ENCODE measurements around the gene SYNE2.
"Not testable (repeated sequence)": the region's sequence is repeated elsewhere in the genome, so short reads cannot be mapped to it uniquely, and the experiment has no call there.

Gene SYNE2

DNA sequence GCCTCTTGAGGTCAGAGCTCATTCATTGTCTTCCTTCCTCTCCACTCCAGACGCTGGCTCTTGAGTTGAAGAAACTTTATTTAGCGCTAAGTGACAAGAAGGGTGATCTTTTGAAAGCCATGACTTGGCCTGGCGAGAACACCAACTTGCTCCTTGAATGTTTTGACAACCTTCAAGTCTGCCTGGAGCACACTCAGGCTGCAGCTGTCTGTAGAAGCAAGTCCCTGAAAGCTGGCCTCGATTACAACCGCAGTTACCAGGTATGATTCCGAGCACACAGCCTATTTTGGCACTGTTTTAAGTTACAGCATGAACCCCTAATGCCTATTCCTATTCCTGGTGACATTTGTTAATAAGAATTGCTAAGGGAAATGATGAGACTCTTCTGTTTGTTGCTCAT is 273.7 kb downstream of the SYNE2 start:
- DNase-seq (ENCODE audit: low spot score): no peak

DNA sequence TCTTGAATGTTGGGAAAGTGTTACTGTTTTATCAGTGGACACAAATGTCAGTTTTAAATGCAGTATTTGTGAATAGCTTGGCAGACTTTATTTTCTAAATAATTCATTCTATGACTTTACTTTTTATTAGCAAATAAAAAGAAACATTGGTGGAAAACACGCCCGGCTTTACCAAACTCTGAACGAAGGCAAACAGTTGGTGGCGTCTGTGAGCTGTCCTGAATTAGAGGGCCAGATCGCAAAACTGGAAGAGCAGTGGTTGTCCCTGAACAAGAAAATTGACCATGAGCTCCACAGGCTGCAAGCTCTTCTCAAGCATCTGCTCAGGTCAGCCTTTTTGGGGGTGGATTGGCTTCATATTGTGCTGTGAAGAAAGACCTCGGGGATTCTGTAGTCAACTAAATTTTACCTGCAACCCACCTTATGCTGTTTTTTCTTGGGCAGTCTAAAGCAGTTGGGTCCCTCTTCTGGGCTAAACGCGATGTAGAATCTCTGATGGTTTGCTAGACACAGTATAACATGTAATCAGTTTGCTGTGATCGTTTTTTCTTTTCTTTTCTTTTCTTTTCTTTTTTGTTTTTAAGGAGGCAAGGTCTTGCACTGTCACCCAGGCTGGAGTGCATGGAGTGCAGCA is 285.0 kb downstream of the SYNE2 start:
- DNase-seq (ENCODE audit: low spot score): peak; percentile 9

DNA sequence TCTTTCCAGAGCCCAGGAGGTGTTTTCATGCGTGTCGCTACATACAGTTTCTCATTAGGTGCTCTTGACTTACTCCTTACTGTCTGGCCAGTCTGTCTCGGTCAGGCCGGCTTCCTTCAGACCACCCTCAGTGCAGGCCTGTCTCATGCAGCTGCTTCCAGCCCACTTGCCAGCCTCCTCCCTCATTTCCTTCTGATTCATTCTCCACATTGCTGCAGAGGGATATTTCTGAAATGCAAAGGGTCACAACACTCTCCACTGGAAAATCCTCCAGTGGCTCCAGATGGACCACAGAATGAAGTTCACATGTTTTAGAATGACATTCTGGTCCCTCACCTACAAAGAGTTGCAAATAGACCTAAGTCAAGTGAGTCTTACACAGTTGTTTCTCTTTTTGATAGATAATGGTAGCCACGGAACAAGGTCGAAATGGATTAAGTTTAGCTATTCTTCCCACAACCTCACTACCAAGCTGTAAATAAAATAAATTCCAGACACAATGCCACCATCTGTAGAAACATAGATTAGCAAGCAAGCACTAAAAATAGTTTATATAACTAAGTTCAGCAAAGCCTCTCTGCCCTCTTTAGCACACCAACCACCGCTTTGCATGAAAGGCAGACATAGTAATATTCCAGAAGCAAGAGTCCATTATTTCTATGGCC is 294.5 kb downstream of the SYNE2 start:
- no peak for DNase-seq (ENCODE audit: low spot score)

DNA sequence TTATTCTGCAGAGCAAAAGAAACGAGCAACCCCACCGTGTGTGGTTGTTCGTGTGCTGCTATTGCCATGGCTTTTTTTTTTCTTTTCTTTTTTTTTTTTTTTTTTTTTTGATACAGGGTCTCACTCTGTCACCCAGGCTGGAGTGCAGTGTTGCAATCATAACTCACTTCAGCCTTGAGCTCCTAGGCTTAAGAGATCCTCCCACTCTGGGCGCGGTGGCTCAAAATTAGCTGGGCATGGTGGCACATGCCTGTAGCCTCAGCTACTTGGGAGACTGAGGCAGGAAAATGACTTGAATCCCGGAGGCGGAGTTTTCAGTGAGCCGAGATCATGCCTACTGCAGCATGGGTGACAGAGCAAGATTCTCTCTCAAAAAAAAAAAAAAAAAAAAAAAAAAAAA is 297.1 kb downstream of the SYNE2 start:
- DNase-seq (ENCODE audit: low spot score): no peak

DNA sequence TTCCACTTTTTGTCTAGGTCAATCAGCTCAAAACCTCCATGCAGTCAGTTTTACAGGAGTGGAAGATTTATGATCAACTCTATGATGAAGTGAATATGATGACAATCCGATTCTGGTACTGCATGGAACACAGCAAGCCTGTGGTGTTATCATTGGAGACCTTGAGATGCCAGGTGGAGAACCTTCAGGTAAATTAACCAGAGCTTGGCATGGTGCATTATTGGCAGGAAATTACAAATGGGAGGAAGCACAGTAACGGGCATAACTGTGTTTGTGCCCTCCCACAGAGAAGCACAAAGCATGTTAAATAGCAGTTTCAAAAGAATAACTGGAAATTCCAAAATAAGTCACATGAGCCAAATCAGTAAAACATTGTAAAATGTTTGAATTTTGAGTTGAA is 305.8 kb downstream of the SYNE2 start:
- no peak for DNase-seq (ENCODE audit: low spot score)

DNA sequence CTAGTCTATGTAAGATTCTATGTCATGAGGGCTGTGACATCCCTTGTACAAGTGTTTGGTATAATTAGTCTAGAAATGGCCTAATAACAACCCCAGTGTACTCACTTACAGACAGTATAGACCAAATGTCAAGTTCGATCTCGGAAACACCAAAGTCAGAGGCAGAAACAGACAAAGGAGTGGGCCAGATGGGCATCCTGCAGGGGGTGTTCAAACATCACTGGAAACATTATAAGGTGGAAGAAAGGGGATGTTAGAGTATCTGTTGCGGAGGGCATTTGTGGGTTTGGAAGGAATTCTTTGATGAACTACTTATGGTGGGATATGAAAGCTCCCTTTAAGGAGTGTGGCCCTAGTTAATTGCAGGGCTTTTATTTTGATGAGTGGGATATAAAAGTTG is 306.8 kb downstream of the SYNE2 start:
- no peak for DNase-seq (ENCODE audit: low spot score)

DNA sequence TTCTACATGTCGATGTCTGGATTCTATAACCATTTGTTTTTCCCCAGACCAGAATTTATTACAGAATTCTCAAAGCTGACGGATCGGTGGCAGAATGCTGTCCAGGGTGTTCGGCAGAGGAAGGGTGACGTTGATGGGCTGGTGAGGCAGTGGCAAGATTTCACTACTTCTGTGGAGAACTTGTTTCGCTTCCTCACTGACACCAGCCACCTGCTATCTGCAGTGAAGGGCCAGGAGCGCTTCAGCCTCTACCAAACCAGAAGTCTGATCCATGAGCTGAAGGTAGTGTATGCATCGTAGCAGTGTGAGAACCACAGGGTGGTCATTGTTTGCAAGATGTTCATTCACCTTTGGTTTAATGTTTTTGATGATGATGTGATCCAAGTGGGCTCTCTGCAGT is 317.4 kb downstream of the SYNE2 start:
- no peak for DNase-seq (ENCODE audit: low spot score)

DNA sequence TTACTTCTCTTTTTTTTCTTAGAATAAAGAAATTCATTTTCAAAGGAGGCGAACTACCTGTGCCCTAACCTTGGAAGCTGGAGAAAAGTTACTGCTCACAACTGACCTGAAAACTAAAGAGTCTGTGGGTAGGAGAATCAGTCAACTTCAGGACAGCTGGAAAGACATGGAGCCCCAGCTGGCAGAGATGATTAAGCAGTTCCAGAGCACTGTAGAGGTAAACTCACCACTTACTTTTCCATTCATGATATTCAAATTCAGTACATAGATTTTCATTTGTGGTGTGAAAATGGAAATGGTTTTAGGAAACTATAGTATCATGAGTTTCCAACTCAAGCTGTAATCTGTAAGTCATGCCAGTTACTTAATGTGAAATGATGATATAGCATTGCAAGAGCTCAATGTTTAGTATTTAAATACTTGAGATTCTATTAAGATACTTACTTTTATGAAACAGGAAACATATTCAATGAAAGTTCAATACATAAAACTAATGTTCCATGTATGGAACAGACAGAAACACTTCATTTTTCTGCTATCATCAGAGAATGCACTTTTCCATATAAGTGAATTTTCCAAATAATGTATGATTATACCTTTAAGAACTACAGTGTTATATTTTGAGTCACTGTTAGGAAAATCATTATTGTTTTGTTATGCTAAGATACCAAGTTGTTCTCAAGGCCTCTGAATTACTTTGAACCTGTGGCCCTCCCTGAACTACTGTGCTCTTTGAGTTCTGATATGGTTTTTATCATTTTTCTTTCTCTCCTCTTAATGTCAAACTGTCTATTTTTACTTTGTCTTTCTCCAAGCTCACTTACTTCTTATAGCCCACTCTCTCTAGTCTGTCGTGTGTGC is 322.3 kb downstream of the SYNE2 start:
- no peak for DNase-seq (ENCODE audit: low spot score)

DNA sequence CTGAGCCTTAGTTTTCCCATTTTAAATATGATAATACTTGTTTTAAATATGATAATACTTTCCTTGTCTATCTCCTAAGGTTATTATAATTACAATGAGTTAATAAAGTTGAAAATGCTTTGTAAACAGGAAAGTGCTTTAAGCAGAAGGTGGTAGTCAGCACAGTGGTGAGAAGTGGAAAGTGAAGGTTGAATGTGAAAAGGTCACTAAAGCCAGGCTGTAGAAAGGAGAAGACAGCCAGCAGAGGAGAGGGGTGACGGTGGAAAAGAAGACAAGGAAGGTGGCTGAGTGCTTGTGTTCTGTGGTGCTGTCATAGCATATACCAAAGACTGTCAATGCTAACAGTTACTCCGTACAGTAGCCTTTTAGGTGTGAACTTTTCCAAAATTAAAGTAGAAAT is 323.5 kb downstream of the SYNE2 start:
- DNase-seq (ENCODE audit: low spot score): no peak

DNA sequence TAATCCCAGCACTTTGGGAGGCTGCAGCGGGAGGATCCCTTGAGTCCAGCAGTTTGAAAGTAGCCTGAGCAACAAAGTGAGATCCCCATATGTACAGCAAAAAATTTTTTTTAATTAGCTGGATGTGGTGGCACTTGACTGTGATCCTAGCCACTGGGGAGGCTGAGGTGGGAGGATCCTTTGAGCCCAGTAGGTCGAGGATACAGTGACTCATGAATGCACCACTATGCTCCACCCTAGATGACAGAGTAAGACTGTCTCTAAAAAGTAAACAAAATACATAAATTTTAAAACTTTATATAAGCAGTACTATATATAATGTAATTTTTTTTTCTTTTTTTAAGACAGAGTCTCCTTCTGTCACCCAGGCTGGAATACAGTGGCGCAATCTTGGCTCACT is 326.0 kb downstream of the SYNE2 start:
- no peak for DNase-seq (ENCODE audit: low spot score)

DNA sequence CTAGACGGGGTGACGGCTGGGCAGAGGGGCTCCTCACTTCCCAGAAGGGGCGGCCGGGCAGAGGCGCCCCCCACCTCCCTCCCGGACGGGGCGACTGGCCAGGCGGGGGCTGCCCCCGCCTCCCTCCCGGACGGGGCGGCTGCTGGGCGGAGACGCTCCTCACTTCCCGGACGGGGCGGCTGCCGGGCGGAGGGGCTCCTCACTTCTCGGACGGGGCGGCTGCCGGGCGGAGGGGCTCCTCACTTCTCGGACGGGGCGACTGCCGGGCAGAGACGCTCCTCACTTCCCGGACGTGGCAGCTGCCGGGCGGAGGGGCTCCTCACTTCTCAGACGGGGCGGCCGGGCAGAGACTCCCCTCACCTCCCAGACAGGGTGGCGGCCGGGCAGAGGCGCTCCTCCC is 330.1 kb downstream of the SYNE2 start:
- DNase-seq (ENCODE audit: low spot score): not testable (repeated sequence)

DNA sequence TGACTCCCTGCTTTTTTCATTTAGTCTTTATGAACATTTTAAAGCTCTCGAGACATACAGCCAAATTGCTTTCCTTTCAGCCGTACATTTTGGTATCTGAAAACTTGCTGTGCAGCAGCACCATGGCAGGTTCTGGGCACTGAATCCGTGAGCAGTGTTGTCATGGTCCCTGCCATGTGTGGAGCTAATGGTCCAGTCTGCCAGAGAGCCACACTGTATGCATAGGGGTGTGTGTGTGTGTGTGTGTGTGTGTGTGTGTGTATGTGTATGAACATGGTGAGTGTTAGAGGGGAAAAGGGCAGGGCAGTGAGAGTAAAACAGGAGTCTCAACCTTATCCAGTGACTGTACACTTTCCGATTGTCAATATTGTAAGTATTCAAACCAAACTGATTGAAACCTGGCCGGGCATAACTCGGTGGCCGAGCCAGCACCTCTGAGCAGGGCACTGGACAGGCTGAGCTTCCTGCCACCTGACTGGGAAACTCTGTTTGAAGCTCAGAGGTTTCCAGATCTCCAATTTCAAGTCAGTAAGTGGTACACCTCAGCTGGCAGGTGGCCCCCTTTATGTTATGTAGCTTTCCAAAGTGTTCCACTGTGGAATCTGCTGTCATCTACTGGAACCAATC is 331.4 kb downstream of the SYNE2 start:
- DNase-seq (ENCODE audit: low spot score): no peak

DNA sequence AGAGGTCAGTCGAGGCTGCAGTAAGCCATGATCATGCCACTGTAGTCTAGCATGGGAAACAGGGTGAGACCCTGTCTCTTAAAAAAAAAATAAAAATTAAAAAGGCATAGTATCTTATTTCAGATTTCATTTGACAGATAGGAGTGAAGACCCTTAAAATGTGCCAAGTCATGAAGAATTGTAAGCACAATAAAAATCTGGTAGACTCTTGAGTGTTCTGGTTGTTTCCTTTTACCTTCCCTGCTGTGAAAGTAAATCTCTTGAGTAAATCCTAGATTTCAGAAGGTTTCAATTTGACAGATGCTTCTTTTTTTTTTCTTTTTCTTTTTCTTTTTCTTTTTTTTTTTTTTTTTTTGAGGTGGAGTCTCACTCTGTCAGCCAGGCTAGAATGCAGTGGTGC is 332.4 kb downstream of the SYNE2 start:
- no peak for DNase-seq (ENCODE audit: low spot score)

DNA sequence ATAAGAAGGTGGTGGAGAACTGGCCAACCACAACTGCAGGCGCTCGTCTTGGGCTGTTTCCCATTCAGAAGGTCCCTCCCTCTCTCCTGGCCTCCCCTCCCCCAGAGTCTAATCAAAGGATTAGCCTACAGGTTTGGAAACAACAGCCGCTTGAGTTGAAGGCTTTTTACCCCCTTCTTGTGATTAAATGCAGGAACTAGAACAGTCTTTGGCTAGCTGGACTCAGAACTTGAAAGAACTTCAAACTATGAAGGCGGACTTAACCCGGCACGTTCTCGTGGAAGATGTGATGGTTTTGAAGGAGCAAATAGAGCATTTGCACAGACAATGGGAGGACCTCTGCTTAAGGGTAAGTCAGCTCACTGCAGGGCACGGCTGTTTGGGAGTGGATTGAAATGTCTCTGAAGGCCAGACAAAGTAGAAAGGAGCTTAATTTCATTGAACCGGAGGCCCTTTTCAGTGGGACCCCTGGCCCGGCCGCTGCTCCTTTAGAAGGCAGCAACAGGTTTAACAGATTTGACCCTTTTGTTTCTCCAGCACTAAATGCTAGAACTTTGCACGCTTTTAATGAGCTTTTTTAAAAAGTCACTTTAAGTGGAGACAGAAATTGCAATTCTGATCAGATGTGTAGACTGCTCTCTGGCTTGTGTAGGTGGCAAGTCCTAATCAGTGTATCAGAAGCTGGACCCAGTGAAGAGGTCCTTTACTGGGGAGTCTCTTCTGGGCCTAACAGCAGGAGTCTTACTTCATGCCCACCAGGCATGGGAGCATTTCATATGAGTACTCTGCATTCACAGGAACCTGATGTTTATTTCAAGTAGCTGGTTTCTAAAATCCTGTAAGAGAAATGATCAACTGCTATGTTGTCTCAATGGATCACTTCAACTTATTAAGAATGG is 333.7 kb downstream of the SYNE2 start:
- no peak for DNase-seq (ENCODE audit: low spot score)

DNA sequence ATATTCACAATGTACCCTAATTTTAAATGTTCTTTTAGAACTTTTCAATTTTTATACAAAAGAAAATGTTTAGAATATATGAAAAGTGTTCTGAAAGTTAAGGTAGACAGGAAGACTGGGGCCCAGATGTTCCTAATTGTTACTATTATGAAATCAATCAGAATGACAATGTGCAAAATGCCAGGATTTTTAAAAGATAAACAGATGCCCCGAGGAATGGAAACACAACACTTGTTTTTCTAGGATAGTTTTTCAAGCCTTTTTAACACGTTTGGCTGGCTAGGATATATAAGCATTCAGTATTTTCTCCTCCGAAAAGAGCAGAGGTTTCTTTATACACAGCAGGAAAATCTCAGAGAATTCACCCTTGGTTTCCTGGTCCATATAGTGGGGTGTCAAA is 334.5 kb downstream of the SYNE2 start:
- no peak for DNase-seq (ENCODE audit: low spot score)

DNA sequence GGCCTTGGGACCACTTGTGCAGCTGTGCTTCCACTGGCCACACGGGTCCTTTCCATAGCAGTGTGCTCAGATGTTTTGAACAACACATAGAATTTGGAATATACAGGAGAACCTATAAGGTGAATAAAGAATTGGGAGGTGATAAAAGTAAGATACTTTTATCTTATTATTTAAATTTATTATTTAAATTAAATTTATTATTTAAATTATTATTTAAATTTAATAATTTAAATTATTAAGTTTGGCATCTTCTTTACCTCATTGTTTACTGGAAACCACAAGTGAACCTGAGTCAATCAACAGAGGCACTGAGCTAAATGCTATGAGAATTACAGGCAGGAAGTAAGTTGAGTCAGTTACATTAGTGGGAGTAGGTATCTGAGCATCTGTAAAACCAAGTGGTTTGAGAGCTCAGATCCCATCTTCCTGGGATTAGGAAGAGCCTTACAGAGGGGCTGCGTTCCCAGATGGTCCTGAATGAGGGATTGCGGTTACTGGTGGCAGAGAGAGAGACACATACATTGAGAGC is 338.2 kb downstream of the SYNE2 start:
- DNase-seq (ENCODE audit: low spot score): no peak

DNA sequence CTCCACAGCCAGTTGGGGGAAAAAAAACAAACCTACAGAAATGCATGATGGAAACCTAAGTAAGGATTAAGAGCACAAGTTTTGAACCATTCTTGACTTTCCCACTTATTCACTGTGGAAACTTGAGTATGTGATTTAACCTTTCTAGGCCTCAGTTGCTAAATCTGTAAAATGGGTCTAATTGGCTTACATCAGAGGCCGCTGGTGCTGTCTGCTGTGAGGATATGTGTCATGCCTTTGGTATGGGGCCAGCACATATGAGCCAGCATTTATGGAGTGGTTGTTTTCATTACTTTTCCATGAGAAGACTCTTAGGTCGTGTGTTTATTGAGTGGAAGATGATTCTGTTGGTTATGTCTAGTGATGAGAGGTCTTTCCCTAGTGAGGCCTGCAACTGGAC is 339.0 kb downstream of the SYNE2 start:
- DNase-seq (ENCODE audit: low spot score): peak; percentile 64

DNA sequence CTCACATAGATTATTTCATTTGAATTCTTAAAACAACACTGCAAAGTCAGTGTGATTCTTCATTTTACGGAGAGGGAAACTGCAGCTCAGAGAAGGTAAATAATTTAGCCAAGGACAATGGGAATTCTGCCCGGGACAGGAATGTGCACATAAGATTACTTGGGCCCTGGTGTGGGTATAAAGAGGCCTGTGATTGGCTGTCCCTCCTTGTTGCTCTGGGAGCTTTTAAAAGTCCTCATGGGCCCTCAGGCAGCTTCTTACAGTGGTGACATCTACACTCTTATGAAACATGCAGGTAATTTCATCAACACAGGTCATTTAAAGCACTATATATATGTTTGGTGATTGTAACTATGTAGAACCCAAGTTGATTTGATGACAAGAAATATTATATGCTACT is 341.0 kb downstream of the SYNE2 start:
- DNase-seq (ENCODE audit: low spot score): no peak

DNA sequence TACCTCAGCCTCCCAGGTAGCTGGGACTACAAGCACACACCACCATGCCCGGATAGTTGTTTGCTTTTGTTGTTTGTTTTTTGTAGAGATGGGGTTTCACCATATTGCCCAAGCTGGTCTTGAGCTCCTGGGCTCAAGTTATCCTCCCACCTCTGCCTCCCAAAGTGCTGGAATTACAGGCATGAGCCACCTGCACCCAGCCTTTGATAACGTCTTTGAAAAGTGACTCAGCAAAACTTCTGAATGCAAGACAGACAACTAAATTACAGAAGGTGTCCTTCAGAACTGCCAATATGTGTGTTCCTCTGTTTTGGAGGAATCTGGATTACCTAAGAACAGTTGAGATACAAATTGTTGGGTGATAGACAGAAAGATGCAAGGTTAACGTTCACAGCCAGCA is 341.6 kb downstream of the SYNE2 start:
- no peak for DNase-seq (ENCODE audit: low spot score)

DNA sequence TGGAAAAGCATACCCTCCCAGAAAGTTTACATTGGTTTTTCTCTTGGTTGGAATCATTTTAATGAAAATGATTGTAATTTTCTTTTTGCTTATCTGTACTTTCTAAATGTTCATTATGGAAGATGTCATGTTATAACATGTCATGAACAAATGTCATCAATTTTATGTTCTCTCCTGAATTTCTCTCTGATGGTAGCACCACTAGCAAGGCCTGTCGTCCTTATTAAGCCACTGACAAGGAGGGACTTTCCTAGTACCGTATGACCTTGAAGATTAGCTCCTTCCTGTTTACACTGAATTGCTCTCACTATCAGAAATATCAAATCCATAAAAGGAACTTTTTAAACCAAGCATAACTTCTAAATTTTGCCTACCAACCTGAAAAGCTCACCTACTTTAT is 342.4 kb downstream of the SYNE2 start:
- no peak for DNase-seq (ENCODE audit: low spot score)

DNA sequence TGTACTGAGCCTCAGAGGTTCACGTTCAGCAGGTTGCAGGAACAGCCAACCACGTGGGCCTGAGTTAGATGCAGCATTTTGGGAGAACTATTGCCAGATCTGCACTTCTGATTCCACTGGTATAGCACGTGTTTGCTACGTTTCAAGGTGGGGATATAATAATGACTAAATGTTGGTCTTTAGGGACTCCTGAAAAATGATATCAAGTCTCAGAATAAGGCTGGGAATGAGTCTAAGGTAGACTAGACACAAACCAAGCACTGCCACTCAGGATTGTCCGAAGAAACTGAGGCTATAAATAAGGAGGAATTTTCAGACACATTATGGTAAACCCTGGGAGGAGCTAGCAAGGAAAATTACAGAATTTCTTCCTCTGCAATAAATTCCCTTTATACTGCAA is 343.3 kb downstream of the SYNE2 start:
- no peak for DNase-seq (ENCODE audit: low spot score)

All from hepatic stellate cell (primary cell).